Pancreas (tissue), 10 donors: ENCODE data around the gene LDAF1. TPM values are rescaled to one million over a fixed set of nuclear protein-coding genes. Genes with fewer than 3 reads are reported as not detected.

Experiments
- ATAC-seq, 4 donors: fragments of 200-7000 bp; cut with Tn5 transposase; one replicate each; pipeline versions ENCODE4 v1.8.0 to v1.9.1; 2020; ENCODE audit warnings: mild to moderate bottlenecking in 4 of 4, moderate library complexity in 4 of 4
- DNase-seq, 6 donors: peaks; one replicate each; pipeline ENCODE4 v3.0.0-alpha.2; 2020
- FAIRE-seq: peaks from 2 replicates; lab custom pipeline; 2012; peaks lifted over from hg19 to GRCh38; lab: Jason Lieb, UNC
- H3K27ac ChIP-seq, 4 donors: fragments of 200-600 bp; sonication (generic); 1 replicate in 3 of 4; 2 replicates in 1 of 4; pipeline versions ENCODE4 v1.5.0 to v1.8.0; 2020
- H3K27me3 ChIP-seq, 4 donors: fragments of 200-600 bp; one replicate each; pipeline ENCODE4 v1.8.0; 2021
- H3K36me3 ChIP-seq, 3 donors: fragments of 200-600 bp; sonication (generic) in 1 of 3; one replicate each; pipeline versions ENCODE4 v1.5.0 to v1.8.0; 2020 to 2021
- H3K4me1 ChIP-seq, 3 donors: fragments of 200-600 bp; one replicate each; pipeline ENCODE4 v1.8.0; 2021
- H3K4me3 ChIP-seq, 4 donors: fragments of 200-600 bp; sonication (generic) in 2 of 4; one replicate each; pipeline versions ENCODE4 v1.5.0 to v1.8.0; 2020 to 2021
- H3K9me3 ChIP-seq, 4 donors: fragments of 200-600 bp; one replicate each; pipeline ENCODE4 v1.8.0; 2021
- WGBS, 2 donors: extraction: QIAGEN DNeasy Blood & Tissue Kit; methylation state at CpG; one replicate each; pipeline ENCODE4 v1.1.7; 2013; 5-methylcytosine and 5-hydroxymethylcytosine counted together
- intact Hi-C, 3 donors: fragments of 100-400 bp; cut with DNase I; formaldehyde crosslinking; loops; one replicate each; pipeline versions ENCODE4 v1.11.1 to v1.14.2; 2022
- polyA plus RNA-seq, 2 donors: library from polyadenylated mRNA; stranded (reverse); fragments of 200-250 nt; gene quantifications; one replicate each; pipeline ENCODE4 v1.2.3, GENCODE V29; 2013
- total RNA-seq, 6 donors: library from RNA; stranded (reverse); fragmentation: NEBNext Ultra II Directional in 4 of 6; extraction: Animal tissue kit (Norgen Biotek cat#: 25700) in 4 of 6; gene quantifications; one replicate each; pipeline versions ENCODE4 v1.2.1 to v1.2.4, GENCODE V29; 2021 to 2023
- TF ChIP-seq, protein P1 (sequence below), 4 donors: fragments of 200-600 bp; sonication (generic) in 3 of 4; IDR thresholded peaks; one replicate each; pipeline versions ENCODE4 v1.5.0 to v1.8.0; 2021; ENCODE audit warnings: antibody characterized with exemption in 4 of 4
- donor health status: healthy with polysubstance abuse.
- donor health status: DM: no; HTN: no; CAD: no; lungs with moderate emphysema.
- donor health status: DM: no; HTN: no; CAD: no.
- donor health status: control.
- donor health status: control.
- donor health status: Bipolar disorder and iron deficiency.
- donor health status: DM: yes; HTN: yes; CAD: no.
- donor health status: DM: no; HTN: no; CAD: no.
- donor health status: DM: no; HTN: no; CAD: no.
- donor health status: DM: yes; HTN: yes; CAD: no.

The LDAF1 gene
- total and polyA plus RNA-seq, 8 donors = 5.1 to 21.9 (median 12.0) TPM

DNA sequence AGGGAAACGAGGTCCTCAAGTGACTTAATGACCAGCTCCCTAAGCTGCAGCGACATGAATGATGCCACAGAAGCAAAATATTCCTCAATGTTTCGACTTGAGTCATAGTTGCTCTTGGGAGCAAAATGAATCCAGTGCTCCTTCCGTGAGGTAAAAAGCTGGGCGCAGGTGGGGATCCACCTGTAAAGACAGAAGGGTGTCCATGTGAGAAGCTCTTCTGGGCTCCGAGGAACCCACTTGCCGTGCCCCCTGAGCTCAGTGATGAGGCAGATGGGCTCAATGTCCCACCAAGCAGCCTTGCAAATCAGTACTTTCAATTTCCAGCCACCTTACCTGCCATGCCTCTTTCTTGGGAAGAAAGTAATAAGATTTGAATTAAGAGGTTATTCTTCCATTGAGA, 33.3 kb upstream of the LDAF1 start:
- H3K4me1 ChIP-seq = no peaks in the 10 kb centered on the region
- intact Hi-C loops = no loop called here
- TF ChIP-seq, protein P1, sequence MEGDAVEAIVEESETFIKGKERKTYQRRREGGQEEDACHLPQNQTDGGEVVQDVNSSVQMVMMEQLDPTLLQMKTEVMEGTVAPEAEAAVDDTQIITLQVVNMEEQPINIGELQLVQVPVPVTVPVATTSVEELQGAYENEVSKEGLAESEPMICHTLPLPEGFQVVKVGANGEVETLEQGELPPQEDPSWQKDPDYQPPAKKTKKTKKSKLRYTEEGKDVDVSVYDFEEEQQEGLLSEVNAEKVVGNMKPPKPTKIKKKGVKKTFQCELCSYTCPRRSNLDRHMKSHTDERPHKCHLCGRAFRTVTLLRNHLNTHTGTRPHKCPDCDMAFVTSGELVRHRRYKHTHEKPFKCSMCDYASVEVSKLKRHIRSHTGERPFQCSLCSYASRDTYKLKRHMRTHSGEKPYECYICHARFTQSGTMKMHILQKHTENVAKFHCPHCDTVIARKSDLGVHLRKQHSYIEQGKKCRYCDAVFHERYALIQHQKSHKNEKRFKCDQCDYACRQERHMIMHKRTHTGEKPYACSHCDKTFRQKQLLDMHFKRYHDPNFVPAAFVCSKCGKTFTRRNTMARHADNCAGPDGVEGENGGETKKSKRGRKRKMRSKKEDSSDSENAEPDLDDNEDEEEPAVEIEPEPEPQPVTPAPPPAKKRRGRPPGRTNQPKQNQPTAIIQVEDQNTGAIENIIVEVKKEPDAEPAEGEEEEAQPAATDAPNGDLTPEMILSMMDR (IDR thresholded peaks at IDR 0.05) = no peak
- no peak for ATAC-seq
- no peak for DNase-seq
- H3K27ac ChIP-seq = no peak overlapping the region
- 76 to 81% methylated on average over 7 of the region's 7 CpGs for WGBS, 2 donors
- FAIRE-seq = no peak
- no peaks in the 10 kb centered on the region for H3K9me3 ChIP-seq
- H3K27me3 ChIP-seq = no peaks in the 10 kb centered on the region
- no peaks in the 10 kb centered on the region for H3K36me3 ChIP-seq
- no peak overlapping the region for H3K4me3 ChIP-seq

DNA sequence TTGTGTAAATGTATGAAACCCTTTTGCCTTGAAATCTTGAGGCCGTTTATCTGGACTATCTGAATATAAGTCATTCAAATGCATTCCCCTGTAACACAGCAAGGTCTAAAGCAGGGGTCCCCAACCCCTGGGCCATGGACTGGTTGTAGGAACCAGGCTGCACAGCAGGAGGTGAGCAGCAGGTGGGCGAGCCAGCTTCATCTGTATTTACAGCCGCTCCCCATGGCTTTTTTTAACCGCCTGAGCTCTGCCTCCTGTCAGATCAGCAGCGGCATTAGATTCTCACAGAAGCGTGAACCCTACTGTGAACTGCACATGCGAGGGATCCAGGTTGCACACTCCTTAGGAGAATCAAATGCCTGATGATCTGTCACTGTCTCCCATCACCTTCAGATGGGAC, 32.0 kb upstream of the LDAF1 start:
- Histone ChIP-seq H3K27ac (no peak overlapping the region), H3K9me3 (no peaks in the 10 kb centered on the region), H3K27me3 (no peaks in the 10 kb centered on the region), H3K4me1 (no peaks in the 10 kb centered on the region), H3K36me3 (no peaks in the 10 kb centered on the region), H3K4me3 (no peak overlapping the region)
- intact Hi-C loops = no loop called here
- FAIRE-seq (no peak), ATAC-seq (no peak), DNase-seq (no peak)
- TF ChIP-seq, protein P1 (IDR thresholded peaks at IDR 0.05) = no peak
- WGBS, 2 donors = 57 to 58% methylated on average over 7 of the region's 7 CpGs

DNA sequence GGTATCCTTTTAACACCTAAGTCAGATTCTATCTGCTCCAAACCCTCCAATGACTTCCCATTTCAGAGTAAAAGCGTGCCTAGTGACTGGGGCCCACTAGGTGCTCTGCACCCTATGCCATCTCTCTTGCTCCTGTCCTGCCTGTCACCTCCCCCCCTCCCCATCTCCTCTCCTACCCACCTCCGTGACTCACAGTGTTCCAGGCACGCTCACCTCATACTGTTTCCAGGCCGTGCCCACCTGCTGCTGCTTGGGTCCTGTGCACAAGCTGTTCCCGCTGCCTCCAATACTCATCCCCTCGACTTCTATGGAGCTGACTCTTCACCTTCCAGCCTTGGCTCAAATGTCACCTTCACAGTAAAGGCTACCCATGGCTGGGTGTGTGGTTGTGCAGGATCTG, 29.5 kb upstream of the LDAF1 start:
- TF ChIP-seq, protein P1 (IDR thresholded peaks at IDR 0.05) = no peak
- no peak overlapping the region for H3K27ac ChIP-seq
- no peaks in the 10 kb centered on the region for H3K36me3 ChIP-seq
- H3K27me3 ChIP-seq = no peaks in the 10 kb centered on the region
- WGBS, 2 donors = 77 to 84% methylated on average over 6 of the region's 6 CpGs
- no peak for DNase-seq
- no peak overlapping the region for H3K4me3 ChIP-seq
- ATAC-seq = no peak
- no peaks in the 10 kb centered on the region for H3K9me3 ChIP-seq
- intact Hi-C loops = no loop called here
- FAIRE-seq = no peak
- no peaks in the 10 kb centered on the region for H3K4me1 ChIP-seq

DNA sequence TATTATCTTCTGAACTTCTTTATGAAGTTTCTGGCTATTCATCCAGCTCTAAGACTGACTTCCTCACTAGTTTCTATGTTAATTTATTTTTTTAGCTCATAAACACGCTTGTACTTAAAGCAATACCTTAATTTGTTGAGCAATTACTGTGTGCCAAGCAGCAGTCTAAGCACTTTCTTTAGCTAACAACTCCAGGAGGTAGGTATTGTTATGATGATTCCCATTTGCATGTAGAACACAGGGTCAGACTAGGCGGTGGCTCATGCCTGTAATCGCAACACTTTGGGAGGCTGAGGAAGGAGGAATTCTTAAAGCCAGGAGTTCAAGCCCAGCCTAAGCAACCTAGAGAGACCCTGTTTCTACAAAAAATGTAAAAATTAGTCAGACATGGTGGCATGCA, 27.7 kb upstream of the LDAF1 start:
- intact Hi-C loops = no loop called here
- H3K36me3 ChIP-seq = no peaks in the 10 kb centered on the region
- H3K4me1 ChIP-seq = no peaks in the 10 kb centered on the region
- FAIRE-seq (no peak), ATAC-seq (no peak), DNase-seq (no peak)
- WGBS, 2 donors = 80 to 86% methylated on average over 3 of the region's 3 CpGs
- no peak overlapping the region for H3K4me3 ChIP-seq
- no peaks in the 10 kb centered on the region for H3K27me3 ChIP-seq
- H3K9me3 ChIP-seq = no peaks in the 10 kb centered on the region
- no peak overlapping the region for H3K27ac ChIP-seq
- TF ChIP-seq, protein P1 (IDR thresholded peaks at IDR 0.05) = no peak

DNA sequence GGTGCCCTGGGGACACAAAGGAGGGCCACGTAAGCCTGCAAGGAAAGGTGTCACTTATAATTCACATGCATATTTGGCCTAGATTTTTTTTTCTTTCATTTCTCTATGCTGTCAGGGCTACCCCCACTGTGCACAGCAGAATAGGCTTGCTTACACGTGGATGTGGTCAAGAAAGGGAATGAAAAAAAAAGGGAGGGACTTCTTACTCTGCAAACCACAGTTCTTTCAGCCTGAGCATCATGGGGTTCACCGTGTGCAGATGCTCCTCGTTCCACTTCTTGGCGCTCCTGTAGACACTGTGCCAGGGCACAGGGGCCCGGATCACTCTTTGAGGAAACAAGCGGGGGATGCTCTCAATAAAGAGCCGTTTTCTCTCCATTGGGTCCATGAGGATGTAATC, 24.4 kb upstream of the LDAF1 start:
- Histone ChIP-seq H3K36me3 (no peaks in the 10 kb centered on the region), H3K4me3 (no peak overlapping the region), H3K27me3 (no peaks in the 10 kb centered on the region), H3K4me1 (no peaks in the 10 kb centered on the region), H3K27ac (no peak overlapping the region), H3K9me3 (no peaks in the 10 kb centered on the region)
- WGBS, 2 donors = 72 to 84% methylated on average over 8 of the region's 8 CpGs
- DNase-seq = no peak
- TF ChIP-seq, protein P1 (IDR thresholded peaks at IDR 0.05) = no peak
- no peak for ATAC-seq
- intact Hi-C loops = no loop called here
- no peak for FAIRE-seq
